ENCODE data around the gene CUBN.

CUBN gene

DNA sequence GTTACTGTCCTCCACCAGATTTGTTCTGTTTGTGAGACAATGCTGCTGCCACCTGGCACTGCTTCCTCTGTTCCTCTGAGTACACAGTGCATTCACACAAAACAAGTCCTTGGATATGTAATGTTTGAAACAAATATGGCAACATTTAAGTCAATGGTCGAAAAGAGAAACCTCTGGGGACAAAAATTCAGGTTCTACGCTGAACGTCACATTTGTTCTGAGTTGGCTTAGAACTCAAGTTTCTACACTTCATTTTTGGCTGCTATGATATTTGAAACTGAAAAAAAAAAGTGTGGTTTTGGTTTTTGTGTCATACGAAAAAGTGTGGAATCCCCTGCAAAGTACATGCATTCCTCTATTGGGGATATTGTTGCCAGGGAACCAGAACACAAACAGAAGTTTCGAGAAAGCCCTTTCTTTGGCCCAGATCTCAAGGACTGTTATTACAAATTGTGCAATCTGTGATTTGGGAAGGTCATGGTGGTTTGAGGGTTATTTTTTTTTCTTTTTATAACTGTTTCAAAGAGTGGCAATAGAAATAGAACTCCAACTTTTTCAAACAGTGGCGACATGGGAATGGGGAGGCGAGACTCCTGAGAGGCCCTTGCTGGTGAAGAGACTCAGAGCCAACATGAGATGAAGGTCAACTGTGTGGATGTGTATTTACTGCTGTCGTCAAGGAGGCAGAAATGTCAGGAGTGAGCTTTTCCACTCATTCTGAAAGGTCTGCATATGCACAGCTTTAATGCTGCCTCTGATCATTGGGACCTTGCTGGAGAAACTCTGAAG is 127.5 kb downstream of the CUBN start:
- no peak overlapping the region for H3K4me3 ChIP-seq (ENCODE audit: extremely low read depth, insufficient read depth, low read length, poor library complexity, severe bottlenecking)
- peaks cover 23% of the 10 kb centered on the region for H3K9me3 ChIP-seq (ENCODE audit: control insufficient read depth, low read length)
- H3K4me1 ChIP-seq (ENCODE audit: control insufficient read depth, insufficient read depth, low read length, poor library complexity, severe bottlenecking) = peaks cover 47% of the 10 kb centered on the region
- peak overlapping the region; percentile 97 for H3K27ac ChIP-seq (ENCODE audit: low read depth, low read length, severe bottlenecking)
- peaks cover 8% of the 10 kb centered on the region for H3K36me3 ChIP-seq (ENCODE audit: control insufficient read depth, insufficient read depth, low read length)
- 80 to 91% methylated on average over 5 to 6 of the region's 8 CpGs for WGBS, 2 experiments (ENCODE audit: insufficient coverage in 2 of 2)

GRCh38 chr10:17001297-17001744 is 128.3 kb downstream of the CUBN start:
- H3K4me3 ChIP-seq (ENCODE audit: extremely low read depth, insufficient read depth, low read length, poor library complexity, severe bottlenecking) = no peak overlapping the region
- H3K27ac ChIP-seq (ENCODE audit: low read depth, low read length, severe bottlenecking) = no peak overlapping the region
- H3K9me3 ChIP-seq (ENCODE audit: control insufficient read depth, low read length) = peaks cover 19% of the 10 kb centered on the region
- peaks cover 49% of the 10 kb centered on the region for H3K4me1 ChIP-seq (ENCODE audit: control insufficient read depth, insufficient read depth, low read length, poor library complexity, severe bottlenecking)
- WGBS, 2 experiments (ENCODE audit: insufficient coverage in 2 of 2) = 84 to 100% methylated on average over 4 to 7 of the region's 9 CpGs
- peaks cover 8% of the 10 kb centered on the region for H3K36me3 ChIP-seq (ENCODE audit: control insufficient read depth, insufficient read depth, low read length)

DNA sequence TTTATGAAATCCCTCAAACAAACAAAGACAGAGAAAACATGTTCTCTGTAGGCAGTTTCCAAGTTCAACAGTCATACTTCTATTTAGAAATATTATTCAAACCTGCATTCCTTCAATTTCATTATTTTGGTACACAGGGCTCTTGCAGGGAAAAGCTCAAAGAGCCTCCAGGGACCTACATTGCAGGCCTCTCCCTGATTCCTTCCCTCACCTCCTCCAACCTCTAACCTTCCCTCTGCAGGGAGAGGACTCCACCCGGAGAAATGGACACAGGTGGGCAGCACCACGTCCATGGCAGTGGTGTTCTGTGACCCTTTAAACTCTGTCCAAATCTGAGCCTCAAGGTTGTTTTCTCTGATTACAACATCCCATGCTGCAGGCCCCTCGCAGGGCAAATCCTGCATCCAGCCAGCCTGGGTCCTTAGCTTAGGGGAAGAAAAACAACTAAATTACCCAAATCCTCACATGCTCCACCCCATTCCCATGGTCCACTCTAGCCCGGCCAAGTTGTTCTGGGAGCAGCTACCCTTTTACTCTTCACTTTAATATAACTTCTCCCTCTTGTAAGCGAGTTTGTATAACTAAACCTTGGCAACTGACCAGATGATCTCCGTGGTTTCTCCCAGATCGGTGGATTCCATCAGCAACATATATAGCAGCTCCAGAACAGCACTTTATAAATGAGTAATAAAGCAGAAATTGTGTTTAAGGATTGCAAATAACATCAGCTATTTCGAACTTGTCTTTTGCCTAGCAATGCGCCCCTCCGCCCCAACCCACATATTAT is 129.8 kb downstream of the CUBN start:
- Histone ChIP-seq H3K36me3 (ENCODE audit: control insufficient read depth, insufficient read depth, low read length) (peaks cover 8% of the 10 kb centered on the region), H3K27ac (ENCODE audit: low read depth, low read length, severe bottlenecking) (no peak overlapping the region), H3K9me3 (ENCODE audit: control insufficient read depth, low read length) (peaks cover 10% of the 10 kb centered on the region), H3K4me1 (ENCODE audit: control insufficient read depth, insufficient read depth, low read length, poor library complexity, severe bottlenecking) (peaks cover 43% of the 10 kb centered on the region), H3K4me3 (ENCODE audit: extremely low read depth, insufficient read depth, low read length, poor library complexity, severe bottlenecking) (no peak overlapping the region)
- WGBS, 2 experiments (ENCODE audit: insufficient coverage in 2 of 2) = 82 to 100% methylated on average over 2 to 5 of the region's 10 CpGs

DNA sequence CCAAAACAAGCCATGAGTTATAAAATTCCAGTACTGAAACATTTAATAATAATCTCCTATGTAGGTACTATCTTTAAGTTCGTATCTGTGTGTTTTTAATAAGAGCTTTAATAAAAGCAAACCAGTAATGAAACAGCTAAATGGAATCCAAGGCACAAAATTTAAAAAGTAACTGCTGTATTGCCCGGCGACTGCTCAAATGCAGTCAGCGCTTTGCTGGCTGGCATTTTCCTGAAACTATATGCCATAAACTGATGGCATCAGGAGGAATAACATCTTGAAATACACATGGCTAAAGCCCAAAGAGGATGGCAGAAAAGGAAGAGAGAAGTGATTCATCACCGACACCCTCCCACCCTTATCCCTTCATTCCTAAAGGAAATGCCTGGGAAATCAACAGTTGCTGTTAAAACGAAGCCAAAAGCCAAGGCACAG is 133.1 kb downstream of the CUBN start:
- H3K9me3 ChIP-seq (ENCODE audit: control insufficient read depth, low read length) = peaks cover 10% of the 10 kb centered on the region
- no peak overlapping the region for H3K4me3 ChIP-seq (ENCODE audit: extremely low read depth, insufficient read depth, low read length, poor library complexity, severe bottlenecking)
- peaks cover 18% of the 10 kb centered on the region for H3K4me1 ChIP-seq (ENCODE audit: control insufficient read depth, insufficient read depth, low read length, poor library complexity, severe bottlenecking)
- peaks cover 8% of the 10 kb centered on the region for H3K36me3 ChIP-seq (ENCODE audit: control insufficient read depth, insufficient read depth, low read length)
- 35 to 77% methylated on average over 3 of the region's 6 CpGs for WGBS, 2 experiments (ENCODE audit: insufficient coverage in 2 of 2)
- H3K27ac ChIP-seq (ENCODE audit: low read depth, low read length, severe bottlenecking) = peak overlapping the region; percentile 100

DNA sequence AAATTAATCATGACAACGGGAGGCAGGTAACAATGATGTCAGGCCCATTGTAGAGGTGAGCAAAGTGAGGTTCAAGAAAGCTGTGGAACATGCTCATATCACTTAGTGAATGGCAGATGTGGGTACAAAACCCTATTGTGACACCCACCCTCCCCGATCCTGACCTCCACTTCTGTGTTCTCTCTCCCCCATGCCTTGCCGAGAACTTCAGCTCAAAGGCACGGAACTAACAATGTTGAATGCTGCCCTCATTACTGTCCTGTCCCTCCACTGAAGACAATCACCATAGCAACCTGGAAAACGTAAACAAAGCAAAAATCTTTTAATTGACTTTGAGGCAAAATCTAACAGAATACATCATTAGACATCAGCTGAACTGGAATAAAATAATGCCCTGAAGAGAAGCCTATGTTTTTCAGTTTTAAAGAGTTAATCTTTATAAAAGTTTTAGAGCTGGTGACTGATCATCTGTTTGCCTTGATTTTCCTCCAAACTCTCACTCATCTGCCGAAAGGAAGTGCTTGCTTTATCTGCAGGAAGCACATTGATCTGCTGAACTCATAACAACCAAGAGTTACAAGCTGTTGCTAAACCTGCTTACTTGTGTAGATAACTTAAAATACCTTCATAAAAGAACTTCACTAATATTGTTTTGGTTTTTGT is 133.6 kb downstream of the CUBN start:
- WGBS, 2 experiments (ENCODE audit: insufficient coverage in 2 of 2) = 55 to 67% methylated on average over 4 to 5 of the region's 6 CpGs

GRCh38 chr10:16993186-16993585 is 136.4 kb downstream of the CUBN start:
- H3K4me1 ChIP-seq (ENCODE audit: control insufficient read depth, insufficient read depth, low read length, poor library complexity, severe bottlenecking) = peaks cover 28% of the 10 kb centered on the region
- no peaks in the 10 kb centered on the region for H3K36me3 ChIP-seq (ENCODE audit: control insufficient read depth, insufficient read depth, low read length)
- 100% methylated on average over 1 of the region's 4 CpGs for WGBS, 2 experiments (ENCODE audit: insufficient coverage in 2 of 2)
- H3K9me3 ChIP-seq (ENCODE audit: control insufficient read depth, low read length) = no peaks in the 10 kb centered on the region
- no peak overlapping the region for H3K4me3 ChIP-seq (ENCODE audit: extremely low read depth, insufficient read depth, low read length, poor library complexity, severe bottlenecking)
- no peak overlapping the region for H3K27ac ChIP-seq (ENCODE audit: low read depth, low read length, severe bottlenecking)

More for the DNA sequence above, 133.6 kb downstream of the CUBN start:
- peaks cover 15% of the 10 kb centered on the region for H3K4me1 ChIP-seq (ENCODE audit: control insufficient read depth, insufficient read depth, low read length, poor library complexity, severe bottlenecking)
- no peak overlapping the region for H3K4me3 ChIP-seq (ENCODE audit: extremely low read depth, insufficient read depth, low read length, poor library complexity, severe bottlenecking)
- H3K9me3 ChIP-seq (ENCODE audit: control insufficient read depth, low read length) = peaks cover 5% of the 10 kb centered on the region
- peaks cover 5% of the 10 kb centered on the region for H3K36me3 ChIP-seq (ENCODE audit: control insufficient read depth, insufficient read depth, low read length)
- H3K27ac ChIP-seq (ENCODE audit: low read depth, low read length, severe bottlenecking) = peak overlapping the region; percentile 100

GRCh38 chr10:16992611-16993119 is 136.9 kb downstream of the CUBN start:
- Histone ChIP-seq H3K9me3 (ENCODE audit: control insufficient read depth, low read length) (no peaks in the 10 kb centered on the region), H3K4me3 (ENCODE audit: extremely low read depth, insufficient read depth, low read length, poor library complexity, severe bottlenecking) (no peak overlapping the region), H3K27ac (ENCODE audit: low read depth, low read length, severe bottlenecking) (no peak overlapping the region), H3K36me3 (ENCODE audit: control insufficient read depth, insufficient read depth, low read length) (no peaks in the 10 kb centered on the region), H3K4me1 (ENCODE audit: control insufficient read depth, insufficient read depth, low read length, poor library complexity, severe bottlenecking) (peaks cover 33% of the 10 kb centered on the region)
- 91 to 96% methylated on average over 5 to 8 of the region's 10 CpGs for WGBS, 2 experiments (ENCODE audit: insufficient coverage in 2 of 2)

- no peak overlapping the region for H3K27ac ChIP-seq (ENCODE audit: low read depth, low read length, severe bottlenecking)
- peaks cover 39% of the 10 kb centered on the region for H3K4me1 ChIP-seq (ENCODE audit: control insufficient read depth, insufficient read depth, low read length, poor library complexity, severe bottlenecking)
- H3K4me3 ChIP-seq (ENCODE audit: extremely low read depth, insufficient read depth, low read length, poor library complexity, severe bottlenecking) = no peak overlapping the region
- 100% methylated on average over 1 of the region's 2 CpGs; no CpG with 5 or more reads in 1 of the 2 experiments for WGBS, 2 experiments (ENCODE audit: insufficient coverage in 2 of 2)
- H3K9me3 ChIP-seq (ENCODE audit: control insufficient read depth, low read length) = no peaks in the 10 kb centered on the region
- H3K36me3 ChIP-seq (ENCODE audit: control insufficient read depth, insufficient read depth, low read length) = no peaks in the 10 kb centered on the region
Observed at GRCh38 chr10:16991011-16991410, 138.6 kb downstream of the CUBN start.

- Histone ChIP-seq H3K27ac (ENCODE audit: low read depth, low read length, severe bottlenecking) (no peak overlapping the region), H3K4me1 (ENCODE audit: control insufficient read depth, insufficient read depth, low read length, poor library complexity, severe bottlenecking) (peaks cover 44% of the 10 kb centered on the region), H3K4me3 (ENCODE audit: extremely low read depth, insufficient read depth, low read length, poor library complexity, severe bottlenecking) (no peak overlapping the region), H3K36me3 (ENCODE audit: control insufficient read depth, insufficient read depth, low read length) (no peaks in the 10 kb centered on the region), H3K9me3 (ENCODE audit: control insufficient read depth, low read length) (no peaks in the 10 kb centered on the region)
- 96 to 98% methylated on average over 6 to 7 of the region's 8 CpGs for WGBS, 2 experiments (ENCODE audit: insufficient coverage in 2 of 2)
Observed at GRCh38 chr10:16989826-16990293, 139.8 kb downstream of the CUBN start.

- WGBS, 2 experiments (ENCODE audit: insufficient coverage in 2 of 2) = no CpG with 5 or more reads among the region's 2 CpGs
- Histone ChIP-seq H3K27ac (ENCODE audit: low read depth, low read length, severe bottlenecking) (no peak overlapping the region), H3K4me1 (ENCODE audit: control insufficient read depth, insufficient read depth, low read length, poor library complexity, severe bottlenecking) (peaks cover 44% of the 10 kb centered on the region), H3K36me3 (ENCODE audit: control insufficient read depth, insufficient read depth, low read length) (no peaks in the 10 kb centered on the region), H3K4me3 (ENCODE audit: extremely low read depth, insufficient read depth, low read length, poor library complexity, severe bottlenecking) (no peak overlapping the region), H3K9me3 (ENCODE audit: control insufficient read depth, low read length) (no peaks in the 10 kb centered on the region)
Observed at GRCh38 chr10:16988900-16989299, 140.7 kb downstream of the CUBN start.

All from mesodermal cell (in vitro differentiated cells).